ENCODE results near the gene ONECUT1. TPM values are rescaled to one million over a fixed set of nuclear protein-coding genes. Genes with fewer than 3 reads are reported as not detected.
A peak's percentile ranks its signal among the peaks of the same experiment; 100 is the strongest.

Gene ONECUT1
- total and polyA plus RNA-seq, 2 of the 8 experiments (the other 6 are each of a cell fraction or from before 2014, with no cell fraction given), result 0.65 to 6.4 TPM

DNA sequence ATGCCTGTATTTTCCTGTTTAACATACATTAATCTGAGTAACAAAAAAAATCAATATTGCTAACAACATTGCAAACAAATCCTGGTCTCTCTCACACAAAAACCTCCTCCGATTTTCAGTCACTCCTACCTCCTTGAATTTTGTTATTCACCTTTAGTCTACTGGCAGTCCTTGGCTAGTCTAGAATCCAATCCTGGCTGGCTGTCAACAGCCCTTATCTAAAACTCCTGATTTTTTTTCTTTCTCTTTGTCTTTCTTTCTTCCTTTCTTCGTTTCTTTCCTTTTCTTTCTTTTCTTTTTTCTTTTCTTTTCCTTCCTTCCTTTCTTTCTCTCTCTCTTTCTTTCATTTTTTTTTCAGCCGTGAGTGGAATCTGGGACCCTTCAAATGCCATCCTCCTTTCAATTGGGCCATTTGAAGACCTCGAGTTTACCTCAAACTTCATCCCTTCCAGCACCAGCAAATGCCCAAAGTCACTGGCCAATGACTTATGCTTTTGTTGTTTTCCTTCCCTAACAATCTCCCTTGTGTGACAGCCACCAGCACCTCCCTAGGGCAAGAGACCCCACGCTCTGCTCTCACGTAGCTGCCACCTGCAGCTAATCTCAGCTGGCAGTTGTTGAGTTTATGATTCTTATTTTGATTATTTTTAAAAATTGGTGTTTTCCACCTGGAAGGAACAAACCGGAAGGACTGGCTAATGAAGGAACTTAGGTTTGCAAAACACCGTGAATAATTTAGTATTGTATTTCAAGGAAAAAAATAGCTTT, 6.8 kb upstream of the ONECUT1 start:
- Histone ChIP-seq H2BK5ac (ENCODE audit: low read depth, low read length) (no peak overlapping the region), H3K4me3 (ENCODE audit: extremely low read depth in 1 of 4, insufficient read depth in 2 of 4, low read depth in 3 of 4, low read length in 4 of 4) (peak overlapping the region in 1 of 4 experiments; percentile 56; a peak in 1 of 8 replicates), H3K27me3 (replicated peaks in 1 of 4; ENCODE audit: control insufficient read depth in 3 of 4, extremely low read depth in 1 of 4, insufficient read depth in 3 of 4, low read length in 3 of 4) (peaks cover 65 to 100% (median 96%) of the 10 kb centered on the region in 4 experiments), H3K23me2 (ENCODE audit: low read depth, low read length) (peaks cover 8% of the 10 kb centered on the region; the same call in 1 of the 2 replicates), H3K36me3 (ENCODE audit: control insufficient read depth in 2 of 4, insufficient read depth in 4 of 4, low read length in 3 of 4) (no peaks in the 10 kb centered on the region), H2AFZ (ENCODE audit: low read length) (no peak overlapping the region), H3K56ac (replicated peaks; ENCODE audit: insufficient read length, low read depth, low read length) (no peak overlapping the region), H3K4ac (replicated peaks; ENCODE audit: insufficient read length, low read depth, low read length) (no peak overlapping the region), H4K91ac (replicated peaks; ENCODE audit: insufficient read length, low read length) (no peak overlapping the region), H3K79me1 (ENCODE audit: low read depth, low read length) (no peaks in the 10 kb centered on the region; the same call in 1 of the 2 replicates), H3K9ac (replicated peaks in 1 of 4; ENCODE audit: extremely low read depth in 1 of 4, low read depth in 3 of 4, low read length in 3 of 4) (no peak overlapping the region), H3K79me2 (ENCODE audit: control insufficient read depth in 1 of 2, insufficient read depth in 2 of 2, low read length in 2 of 2) (peaks cover 0 to 4% of the 10 kb centered on the region in 2 experiments; a peak in 1 of 4 replicates), H3K4me1 (replicated peaks in 1 of 4; ENCODE audit: control insufficient read depth in 3 of 4, insufficient read depth in 4 of 4, low read length in 3 of 4) (peaks cover 14 to 59% (median 37%) of the 10 kb centered on the region in 4 experiments), H3K9me3 (ENCODE audit: insufficient read depth in 2 of 2, low read depth in 1 of 2, low read length in 1 of 2) (peaks cover 0 to 7% of the 10 kb centered on the region in 2 experiments; a peak in 1 of 4 replicates), H2BK20ac (ENCODE audit: low read length) (0 out of 2 replicates have a peak overlapping the region, but pooled peaks have one; percentile 9), H3K18ac (ENCODE audit: extremely low read depth, low read length) (no peak overlapping the region), H2BK15ac (ENCODE audit: low read length) (no peak overlapping the region), H3K27ac (ENCODE audit: low read depth, low read length) (no peak overlapping the region), H3K23ac (ENCODE audit: insufficient read length) (no peak overlapping the region), H4K8ac (ENCODE audit: extremely low read depth, insufficient read depth, low read length) (no peak overlapping the region), H2BK120ac (replicated peaks; ENCODE audit: low read depth, low read length) (no peak overlapping the region), H4K20me1 (replicated peaks in 1 of 2; ENCODE audit: control insufficient read depth in 1 of 2, insufficient read depth in 2 of 2, low read length in 2 of 2) (peaks cover 28 to 40% of the 10 kb centered on the region in 2 experiments), H3K14ac (ENCODE audit: insufficient read length) (no peak overlapping the region), H4K5ac (ENCODE audit: insufficient read length, low read depth, low read length) (no peak overlapping the region), H3K4me2 (ENCODE audit: insufficient read depth in 1 of 2, low read depth in 2 of 2, low read length in 2 of 2) (peak overlapping the region; percentile 71 to 75; a peak in 2 of 4 replicates), H2BK12ac (ENCODE audit: low read depth, low read length) (no peak overlapping the region), H2AK5ac (ENCODE audit: low read depth, low read length) (no peak overlapping the region)
- 8% methylated on average over 8 of the region's 8 CpGs; no CpG with 5 or more reads in 1 of the 2 experiments for WGBS, 2 experiments (ENCODE audit: extremely low coverage in 1 of 2, insufficient coverage in 1 of 2, insufficient read length in 1 of 2, insufficient replicate concordance in 2 of 2, low coverage in 1 of 2, low lambda C conversion rate in 2 of 2, missing lambda C conversion rate in 1 of 2)
- CTCF ChIA-PET (ENCODE audit: partially characterized antibody), result interaction anchor here (0.6 to 13.4 kb wide), 6 partner anchors 9 to 317 kb away, joined by 3 to 182 read pairs (median 3); partner anchors contain the start of gene ONECUT1
- POLR2A ChIA-PET (ENCODE audit: partially characterized antibody), result interaction anchor here (0.8 to 14.4 kb wide), 3 partner anchors 8 to 12 kb away, joined by 4 to 225 read pairs (median 7); partner anchors contain the start of gene ONECUT1
- FAIRE-seq, result no peak
- peak; percentile 85 for TF ChIP-seq RNF2 (IDR thresholded peaks at IDR 0.05; ENCODE audit: borderline replicate concordance, low read depth, low read length, missing control alignments, poor library complexity, severe bottlenecking)
- no peak for TF ChIP-seq JUN (IDR thresholded peaks at IDR 0.05; ENCODE audit: low read depth, low read length)
- no peak for TF ChIP-seq CHD1 (IDR thresholded peaks at IDR 0.05; ENCODE audit: low read depth, low read length)
- TF ChIP-seq CTBP2 (IDR thresholded peaks at IDR 0.05; ENCODE audit: borderline replicate concordance, insufficient read depth, insufficient read length, low read length), result no peak
- TF ChIP-seq SAP30 (IDR thresholded peaks at IDR 0.05; ENCODE audit: insufficient read depth, insufficient replicate concordance, low read length), result no peak
- no peak for TF ChIP-seq GABPA (IDR thresholded peaks at IDR 0.05; ENCODE audit: borderline replicate concordance, insufficient read depth, low read length)
- no peak for DNase-seq (ENCODE audit: low read depth in 1 of 2, low spot score in 2 of 2)
